Fibroblast of lung (primary cell): ENCODE data around the gene MYMX.
"Not testable (repeated sequence)": the region's sequence is repeated elsewhere in the genome, so short reads cannot be mapped to it uniquely, and the experiment has no call there.

Experiments
- CTCF ChIP-seq, 2 donors: IDR thresholded peaks in 1 of 2; conservative IDR thresholded peaks in 1 of 2; 1 replicate in 1 of 2; 2 replicates in 1 of 2; pipeline ENCODE4 v1.5.1; 2011 to 2012; ENCODE audit warnings: low read length in 2 of 2, control low read depth in 1 of 2, inconsistent platforms in 1 of 2, low read depth in 1 of 2, mild to moderate bottlenecking in 1 of 2
- EZH2 ChIP-seq: IDR thresholded peaks from 2 replicates; pipeline ENCODE4 v1.5.1; 2012; ENCODE audit warnings: low read length, control low read depth, mild to moderate bottlenecking; ENCODE audit errors: missing control alignments

DNA sequence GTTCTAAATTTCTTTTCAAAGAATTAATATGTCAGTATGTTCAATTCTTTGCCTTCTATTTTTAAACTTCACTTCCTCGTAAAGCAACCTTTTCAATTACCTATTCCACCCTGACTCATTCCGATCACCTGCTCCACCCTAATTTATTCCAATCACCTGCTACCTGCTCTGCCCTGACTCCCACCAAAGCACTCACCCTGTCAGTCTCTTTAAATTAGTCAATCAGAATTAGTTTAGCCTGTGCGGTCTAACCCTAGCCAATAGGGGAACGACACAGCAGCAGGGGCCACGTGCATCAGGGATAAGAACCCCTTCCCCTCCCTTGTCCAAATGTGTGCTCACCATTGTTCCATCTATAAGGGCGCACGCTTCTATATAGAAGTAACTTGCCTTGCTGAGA lies 31.4 kb upstream of the MYMX start:
- TF ChIP-seq CTCF (conservative IDR thresholded peaks at IDR 0.05 in 1 of 2, IDR thresholded peaks at IDR 0.05 in 1 of 2; ENCODE audit: low read depth in 1 of 2, low read length in 2 of 2); EZH2: not testable (repeated sequence)
